GM18858 (cell line): ENCODE data around the gene TBC1D16.

Source experiments
- ATAC-seq: cut with Tn5 transposase; IDR thresholded peaks from one replicate; pipeline ENCODE4 v1.9.1; 2021; ENCODE audit not compliant: unreplicated experiment

TBC1D16 gene

DNA sequence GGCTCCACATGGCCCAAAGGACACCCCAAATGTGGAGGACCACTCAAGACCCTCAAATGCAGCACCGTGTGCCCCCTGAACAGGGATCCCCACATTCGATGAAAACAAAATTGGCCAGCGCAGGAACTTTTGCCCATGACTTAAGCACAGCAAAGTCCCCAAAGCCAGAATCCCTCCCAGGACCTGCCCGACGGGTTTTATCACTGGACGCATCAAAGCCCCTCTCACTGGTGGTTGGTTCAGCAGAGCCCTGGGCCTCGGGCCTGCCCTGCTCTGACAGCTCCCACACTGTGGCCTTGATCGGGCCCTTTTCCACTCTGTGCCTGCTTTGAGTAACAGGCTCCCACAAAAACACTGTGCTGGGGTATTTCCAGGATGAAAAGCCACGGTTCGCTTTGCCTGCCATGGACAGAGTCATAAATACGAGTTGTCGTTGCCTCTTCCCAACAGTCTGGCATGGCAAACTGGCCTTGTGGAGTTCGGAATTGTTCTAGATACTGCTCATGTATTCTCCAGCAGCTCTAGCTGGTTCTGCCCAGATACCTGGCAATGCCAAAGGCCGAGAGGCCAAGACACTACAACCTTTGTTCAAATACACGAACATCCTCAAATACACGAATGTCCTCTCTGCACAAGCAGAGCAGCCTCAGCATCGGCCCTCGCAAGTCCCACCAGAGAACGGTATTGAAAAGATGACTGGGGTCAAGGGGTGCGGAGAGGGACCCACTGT, 46.4 kb downstream of the TBC1D16 start:
- ATAC-seq = no peak

DNA sequence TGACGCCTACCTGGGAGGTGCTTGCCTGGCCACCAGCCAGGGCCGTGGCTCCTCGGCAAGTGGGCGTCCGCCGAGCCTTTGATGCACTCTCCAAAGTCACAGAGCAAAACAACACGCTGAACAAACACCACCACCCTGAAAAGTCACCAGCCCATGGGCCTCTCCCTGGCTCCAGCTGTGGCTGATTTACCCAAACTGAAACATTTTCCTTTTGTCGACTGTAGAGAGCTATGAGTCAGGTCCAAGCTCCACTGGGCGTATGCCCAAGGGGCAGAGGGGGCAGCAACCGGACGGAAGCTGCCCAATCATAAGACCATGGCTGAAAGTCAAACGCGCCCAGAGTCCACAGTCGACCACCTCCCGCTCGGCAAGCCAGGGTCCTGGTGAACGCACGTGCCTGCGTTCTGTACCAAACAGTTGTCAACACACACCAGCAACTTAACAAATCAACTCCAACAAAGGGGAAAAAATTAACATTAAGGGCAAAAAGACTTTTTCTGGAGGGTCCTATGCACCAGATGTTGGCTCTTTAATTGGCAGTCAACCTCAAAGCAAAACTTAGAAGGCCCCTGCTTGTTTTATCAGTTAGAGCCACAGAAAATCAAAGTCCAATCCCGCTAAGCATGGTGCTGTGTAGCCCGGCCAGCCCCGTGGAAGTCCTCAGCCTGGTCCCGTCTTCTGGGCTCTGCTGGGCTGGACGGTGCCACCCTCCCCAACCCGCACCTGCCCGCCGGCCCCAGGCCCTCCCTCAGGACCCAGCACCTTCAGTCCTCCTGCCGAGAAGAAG, 47.3 kb downstream of the TBC1D16 start:
- no peak for ATAC-seq

DNA sequence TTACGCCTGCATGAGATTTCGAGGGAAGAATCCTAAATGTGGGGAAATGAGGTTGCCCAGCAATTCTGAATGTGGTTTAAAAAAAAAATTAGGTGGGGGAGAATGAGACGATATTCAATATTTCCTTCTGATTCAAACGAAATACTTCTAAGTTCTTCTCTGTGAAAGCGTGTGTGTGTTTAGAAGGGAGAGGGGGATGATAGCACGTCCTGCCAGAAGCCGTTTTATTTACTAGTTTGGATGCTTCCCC, 47.8 kb downstream of the TBC1D16 start:
- no peak for ATAC-seq

DNA sequence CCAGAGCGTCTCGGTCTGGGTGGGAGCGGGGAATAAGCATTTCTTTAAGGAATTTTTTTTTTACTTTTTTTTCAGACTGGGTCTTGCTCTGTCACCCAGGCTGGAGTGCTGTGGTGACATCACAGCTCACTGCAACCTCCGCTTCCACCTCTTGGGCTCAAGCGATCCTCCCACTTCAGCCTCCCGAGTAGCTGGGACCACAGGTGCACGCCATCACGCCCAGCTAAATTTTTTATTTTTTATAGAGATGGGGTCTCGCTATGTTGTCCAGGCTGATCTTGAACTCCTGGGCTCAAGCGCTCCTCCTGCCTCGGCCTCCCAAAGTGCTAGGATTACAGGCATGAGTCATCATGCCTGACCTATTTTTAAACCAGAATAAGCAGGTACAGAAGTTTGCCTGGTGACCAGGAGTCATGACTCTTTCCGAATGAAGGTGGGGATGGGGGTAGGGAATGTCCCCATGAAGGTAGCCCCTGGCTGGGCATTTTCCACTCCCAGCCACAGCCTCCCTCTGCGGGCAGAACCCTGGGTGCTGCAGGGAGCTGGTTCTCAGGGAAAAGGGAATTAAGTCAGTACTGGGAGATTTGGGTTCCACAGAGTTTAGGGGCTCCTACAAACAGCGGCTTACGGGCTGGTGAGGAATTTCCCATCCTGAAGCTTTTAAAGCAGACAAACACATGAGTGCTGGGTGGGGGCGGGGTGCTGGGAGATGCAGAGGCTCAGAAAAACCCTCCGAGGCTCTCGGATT, 48.3 kb downstream of the TBC1D16 start:
- ATAC-seq = no peak

DNA sequence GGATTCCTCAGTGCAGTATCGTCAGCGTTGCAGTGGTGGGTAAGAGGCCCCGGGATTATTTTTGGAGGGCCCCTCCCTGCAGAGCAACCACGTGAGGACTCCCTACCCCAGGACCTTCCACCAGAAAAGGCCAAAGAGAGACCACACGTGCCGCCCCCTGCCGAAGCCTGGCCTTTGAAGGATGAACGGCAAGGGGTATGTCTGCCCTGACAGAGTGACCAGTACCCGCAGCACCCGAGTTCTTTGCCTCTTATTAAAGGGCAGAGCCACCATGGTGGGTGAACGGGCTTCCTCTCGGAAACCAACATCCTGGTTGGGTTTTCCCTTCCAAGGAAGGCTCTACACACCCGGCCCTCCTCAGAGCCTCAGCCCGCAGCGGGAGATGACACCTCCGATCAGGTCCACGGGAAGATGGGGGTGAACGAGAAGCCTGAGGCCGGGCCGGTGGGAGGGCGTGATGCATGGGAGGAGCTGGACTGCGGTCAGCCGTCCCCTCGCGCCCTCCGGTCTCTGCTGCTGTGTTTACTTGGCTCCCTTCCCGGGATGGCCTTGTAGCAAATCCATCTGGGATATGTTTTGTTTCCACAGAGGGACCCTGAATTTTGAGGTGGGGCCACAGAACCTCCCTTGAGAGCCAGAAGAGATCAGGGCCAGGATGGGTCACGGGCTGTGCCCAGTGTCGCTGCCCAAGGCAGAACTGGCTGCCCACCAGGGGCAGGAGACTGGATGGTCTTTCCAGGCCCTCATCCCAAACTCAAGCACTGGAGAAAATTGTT, 49.1 kb downstream of the TBC1D16 start:
- ATAC-seq = no peak

DNA sequence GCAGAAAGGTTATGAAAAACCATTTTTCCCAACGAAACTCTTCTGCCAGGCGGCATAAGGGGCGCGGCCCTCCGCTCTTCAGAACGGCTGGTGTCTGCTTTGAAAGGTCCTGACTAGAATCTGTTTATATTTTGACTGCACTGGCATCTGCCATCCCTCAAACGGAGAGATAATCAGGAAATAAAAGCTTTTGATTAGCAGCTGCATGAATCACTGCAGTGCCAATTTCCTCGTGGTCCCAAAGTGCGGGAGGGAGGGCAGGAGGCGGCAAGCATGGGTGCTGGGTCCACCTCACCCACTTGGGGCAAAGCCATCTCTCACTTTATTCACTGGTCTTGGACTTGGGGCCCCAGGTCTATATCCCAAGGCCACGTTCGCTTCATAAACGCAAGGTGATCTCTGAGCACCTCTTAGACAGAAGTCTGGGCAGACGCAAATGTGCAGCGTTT, 49.7 kb downstream of the TBC1D16 start:
- ATAC-seq = no peak

DNA sequence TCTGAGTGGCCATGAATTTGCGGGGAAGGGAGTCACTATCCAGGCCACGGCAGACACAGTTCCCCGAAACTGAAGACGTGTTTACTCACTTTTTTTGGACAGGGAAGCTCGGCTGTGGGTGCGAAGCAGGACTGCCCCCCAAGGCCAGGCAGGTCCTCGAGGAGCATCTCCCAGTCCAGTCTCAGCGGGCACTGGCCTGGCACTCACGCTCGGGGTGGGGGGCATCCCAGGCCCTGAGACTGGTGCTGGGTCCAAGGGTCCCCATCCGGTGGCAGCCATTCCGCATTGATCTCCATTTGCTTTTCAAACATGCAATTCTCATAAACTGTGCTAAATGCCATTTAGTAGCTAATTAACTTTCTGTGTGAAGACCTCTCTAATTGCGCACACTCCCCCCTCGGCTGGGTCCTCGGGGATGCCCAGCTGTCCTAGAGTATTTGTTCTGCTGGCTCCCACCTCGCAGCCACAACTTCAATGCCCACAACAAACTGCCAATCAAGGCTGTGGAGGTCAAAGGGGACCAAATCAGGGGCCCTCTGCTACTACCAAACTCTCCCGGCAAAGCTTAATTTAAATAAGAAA, 50.2 kb downstream of the TBC1D16 start:
- ATAC-seq = no peak

DNA sequence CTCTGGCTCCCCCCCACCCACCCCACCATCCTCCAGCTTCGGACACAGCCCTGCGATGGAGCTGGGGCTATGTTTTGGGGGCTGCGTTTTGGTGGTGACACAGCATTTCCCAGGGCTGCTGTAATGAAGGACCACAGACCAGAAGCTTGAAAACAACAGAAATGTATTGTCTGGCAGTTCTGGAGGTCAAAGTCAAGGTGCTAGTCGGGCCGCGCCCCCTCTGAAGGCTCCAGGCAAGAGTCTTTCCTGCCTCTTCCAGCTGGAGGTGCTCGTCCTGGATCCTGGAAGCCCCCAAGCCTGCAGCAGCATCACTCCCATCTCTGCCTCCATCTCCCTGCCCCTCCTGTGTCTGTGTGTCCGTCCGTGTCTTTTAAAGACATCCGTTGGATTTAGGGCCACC, 50.8 kb downstream of the TBC1D16 start:
- ATAC-seq = no peak

DNA sequence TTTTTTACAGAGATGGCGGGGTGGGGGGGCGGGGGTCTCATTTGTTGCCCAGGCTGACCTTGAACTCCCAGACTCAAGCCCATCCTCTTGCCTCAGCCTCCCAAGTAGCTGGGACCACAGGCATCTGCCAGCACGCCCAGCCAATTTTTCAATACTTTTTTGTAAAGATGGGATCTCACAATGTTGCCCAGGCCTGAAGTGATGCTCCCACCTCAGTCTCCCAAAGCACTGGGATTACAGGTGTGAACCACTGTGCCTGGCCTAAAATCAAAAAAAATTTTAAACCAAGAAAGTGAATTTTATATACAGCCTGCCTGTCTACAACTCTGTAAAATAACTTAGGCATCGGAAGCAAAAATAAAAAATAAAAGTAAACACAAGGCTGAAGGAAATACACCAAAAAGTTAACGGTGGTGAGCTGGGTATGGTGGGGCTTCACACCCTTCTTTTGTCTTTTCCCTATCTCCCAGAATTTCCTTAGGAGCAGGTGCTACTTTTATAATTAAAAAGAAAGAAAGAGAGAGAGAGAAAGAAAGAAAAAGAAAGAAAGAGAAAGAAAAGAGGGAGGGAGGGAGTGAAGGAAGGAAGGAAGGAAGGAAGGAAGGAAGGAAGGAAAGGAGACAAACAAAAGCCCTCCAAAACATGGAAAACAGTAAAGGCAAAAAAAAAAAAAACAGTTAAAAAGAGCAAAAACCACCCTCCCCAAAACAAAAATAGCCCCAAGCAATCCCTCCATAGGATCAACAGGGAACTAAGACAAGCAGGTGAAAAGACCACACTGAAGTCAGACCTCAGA, 51.4 kb downstream of the TBC1D16 start:
- ATAC-seq = no peak

DNA sequence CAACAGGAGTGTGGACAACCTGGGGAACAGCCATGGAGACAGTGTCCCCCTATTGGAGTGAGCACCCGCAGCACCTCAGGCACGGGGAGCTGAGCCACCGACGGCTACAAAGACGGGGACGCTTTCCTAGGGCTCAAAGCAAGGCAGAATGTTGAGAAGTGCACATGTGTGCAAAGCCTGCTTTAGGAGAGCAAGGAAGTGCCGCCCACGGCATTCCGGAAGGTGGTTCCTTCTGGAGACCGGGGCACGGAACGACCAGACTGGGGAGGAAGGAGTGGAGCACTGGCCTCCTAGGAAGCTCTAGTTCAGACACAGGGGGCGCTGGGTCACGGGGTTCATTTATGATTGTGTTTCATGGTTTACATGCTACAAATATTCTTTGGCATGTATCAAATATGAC, 52.2 kb downstream of the TBC1D16 start:
- ATAC-seq = no peak

DNA sequence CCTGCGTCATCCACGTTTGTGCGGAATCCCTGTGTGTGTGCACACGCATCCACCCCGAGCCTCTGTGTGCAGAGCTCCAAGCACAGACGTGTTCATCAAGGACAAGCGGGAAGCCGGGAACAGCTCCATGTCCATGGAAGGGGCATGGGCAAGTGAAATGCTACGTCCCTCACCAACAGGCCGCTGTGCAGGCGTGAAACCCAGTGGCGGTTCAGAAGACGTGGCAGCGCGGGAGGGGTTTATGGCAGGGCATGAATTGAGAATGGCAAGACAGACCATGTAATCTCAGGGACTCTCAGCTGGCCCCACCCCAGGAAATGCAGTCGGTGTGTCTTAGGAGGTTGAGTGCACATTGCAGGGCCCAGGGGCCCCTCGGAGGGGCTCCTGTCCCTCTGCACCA, 52.7 kb downstream of the TBC1D16 start:
- ATAC-seq = no peak

DNA sequence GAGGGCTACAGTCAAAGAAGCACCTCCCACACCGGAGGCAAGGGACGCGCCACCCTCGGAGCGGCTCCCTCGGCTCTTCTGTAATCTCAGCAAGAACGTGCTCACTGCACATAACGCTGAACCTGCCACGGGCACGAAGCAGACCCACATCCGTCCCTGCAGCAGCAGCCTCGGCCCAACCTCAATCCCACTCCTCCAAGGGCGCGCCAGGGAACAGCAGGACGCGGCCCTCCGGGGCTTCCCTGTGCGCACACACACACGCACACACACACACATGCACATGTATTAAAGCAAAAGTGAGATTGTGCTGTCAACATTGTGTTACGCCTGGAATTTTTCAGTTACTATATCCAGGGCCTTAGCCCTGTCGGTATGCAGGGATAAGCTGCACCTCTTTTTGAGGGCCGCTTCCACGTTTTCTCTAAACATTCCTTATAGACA, 54.0 kb downstream of the TBC1D16 start:
- no peak for ATAC-seq

DNA sequence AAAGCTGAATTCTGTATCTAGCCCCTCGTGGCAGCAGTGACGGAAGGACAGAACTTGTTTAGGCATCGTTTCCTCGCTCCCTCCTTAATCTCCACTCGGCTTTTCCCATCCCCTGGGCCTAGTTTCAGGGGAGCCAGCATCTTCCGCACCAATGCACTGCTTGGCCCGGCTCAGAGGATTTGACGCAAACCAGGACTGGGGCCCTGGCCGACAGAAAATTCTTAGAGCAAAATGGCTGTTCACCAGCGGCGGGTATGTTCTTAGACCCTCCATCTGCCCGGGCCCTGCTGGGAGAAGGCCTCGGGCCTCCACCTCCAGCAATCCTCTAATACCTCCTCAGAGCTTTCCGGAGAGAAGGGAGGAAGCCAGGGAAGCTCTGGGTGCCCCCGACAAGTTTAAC, 54.6 kb downstream of the TBC1D16 start:
- ATAC-seq = no peak

DNA sequence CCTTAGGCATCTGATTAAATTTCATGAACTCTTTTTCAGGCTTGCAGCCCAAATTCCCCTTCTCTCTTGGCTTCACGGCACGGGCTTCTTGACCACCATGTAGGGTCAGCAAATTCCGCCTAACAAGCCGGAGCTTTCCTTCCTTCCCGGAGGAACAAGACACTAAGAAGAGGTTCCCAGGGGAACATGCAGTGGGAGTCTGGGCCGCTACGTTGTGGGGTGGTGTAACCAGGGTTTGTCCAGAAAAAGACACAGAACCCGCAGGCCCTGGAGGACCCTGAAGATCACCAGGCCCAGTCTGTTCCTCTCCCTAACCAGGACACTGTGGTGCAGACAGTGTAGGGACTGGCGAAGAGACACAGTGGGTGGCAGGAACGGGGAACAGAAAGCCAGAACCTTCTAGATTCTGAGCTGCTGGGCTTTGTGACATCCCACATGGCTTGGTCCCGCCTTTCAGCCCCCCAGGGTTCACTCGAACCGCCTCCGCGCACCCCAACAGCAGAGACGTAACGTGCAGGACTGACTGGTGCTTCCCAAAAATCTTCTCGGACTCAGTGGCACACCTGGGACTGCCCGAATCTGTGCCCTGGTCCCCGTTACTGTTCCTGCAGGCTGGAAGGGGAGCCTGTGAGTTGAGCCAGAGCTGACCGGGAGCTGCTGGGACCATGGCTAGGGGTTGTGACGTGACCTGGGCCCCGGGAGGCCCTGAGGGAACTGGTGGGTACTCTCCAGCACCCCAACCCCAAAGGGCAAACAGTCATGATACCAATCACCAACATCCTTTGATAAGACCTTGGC, 55.2 kb downstream of the TBC1D16 start:
- ATAC-seq = no peak

DNA sequence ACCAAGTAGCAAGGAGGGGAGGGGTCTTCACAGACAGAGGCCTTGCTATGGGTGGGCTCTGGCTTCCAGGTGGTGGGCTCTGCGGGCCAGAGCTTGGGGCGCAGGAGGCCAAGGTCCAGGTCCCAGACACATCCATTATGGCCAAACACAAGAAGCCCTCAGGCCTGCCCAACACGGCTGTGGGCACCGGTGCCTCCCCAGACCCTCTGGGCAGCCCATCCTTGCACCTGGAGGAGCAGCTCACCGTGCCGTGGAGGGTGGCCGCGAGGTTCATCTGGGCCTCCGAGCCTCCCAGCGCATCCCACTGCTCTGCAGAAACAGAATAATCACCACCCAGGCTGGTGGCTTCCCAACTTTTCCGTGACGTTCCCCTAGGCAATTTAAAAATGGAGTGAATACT, 55.9 kb downstream of the TBC1D16 start:
- ATAC-seq = no peak

DNA sequence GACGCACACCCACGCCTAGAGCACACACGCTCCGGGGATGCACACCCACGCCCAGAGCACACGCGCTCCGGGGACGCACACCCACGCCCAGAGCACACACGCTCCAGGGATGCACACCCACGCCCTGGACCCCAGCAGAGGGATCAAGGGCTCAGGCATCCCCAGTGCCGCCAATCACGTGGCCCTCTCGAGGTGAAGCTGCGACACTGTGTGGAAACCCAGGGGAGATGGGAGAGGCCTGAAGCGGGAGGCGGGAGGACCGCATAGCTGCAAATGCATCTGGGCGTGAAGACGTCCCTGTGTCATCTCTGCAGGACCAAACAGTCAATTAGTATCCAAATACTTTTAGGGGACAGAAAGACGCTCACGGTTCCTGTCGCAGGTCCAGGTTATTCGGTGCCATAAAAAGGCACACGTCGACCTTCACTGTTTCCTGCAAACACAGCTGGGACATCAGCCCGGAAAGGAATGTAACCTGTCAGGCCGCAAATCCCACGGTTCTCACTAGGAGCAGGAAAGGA, 56.4 kb downstream of the TBC1D16 start:
- no peak for ATAC-seq

DNA sequence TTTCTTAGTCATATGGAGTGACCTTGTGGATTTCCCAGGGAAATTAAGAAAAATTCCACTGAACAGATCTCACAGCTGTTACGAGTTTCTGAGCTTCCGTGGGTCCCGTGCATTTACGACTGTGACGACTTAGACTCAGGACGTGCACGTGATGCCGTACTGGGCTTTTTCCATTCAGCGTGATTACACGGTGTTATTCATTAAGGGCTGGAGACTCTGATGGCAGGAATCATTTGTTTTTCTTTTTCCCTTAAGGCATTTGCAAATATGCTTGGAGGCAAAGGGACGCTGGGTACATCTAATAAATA, 57.2 kb downstream of the TBC1D16 start:
- no peak for ATAC-seq

DNA sequence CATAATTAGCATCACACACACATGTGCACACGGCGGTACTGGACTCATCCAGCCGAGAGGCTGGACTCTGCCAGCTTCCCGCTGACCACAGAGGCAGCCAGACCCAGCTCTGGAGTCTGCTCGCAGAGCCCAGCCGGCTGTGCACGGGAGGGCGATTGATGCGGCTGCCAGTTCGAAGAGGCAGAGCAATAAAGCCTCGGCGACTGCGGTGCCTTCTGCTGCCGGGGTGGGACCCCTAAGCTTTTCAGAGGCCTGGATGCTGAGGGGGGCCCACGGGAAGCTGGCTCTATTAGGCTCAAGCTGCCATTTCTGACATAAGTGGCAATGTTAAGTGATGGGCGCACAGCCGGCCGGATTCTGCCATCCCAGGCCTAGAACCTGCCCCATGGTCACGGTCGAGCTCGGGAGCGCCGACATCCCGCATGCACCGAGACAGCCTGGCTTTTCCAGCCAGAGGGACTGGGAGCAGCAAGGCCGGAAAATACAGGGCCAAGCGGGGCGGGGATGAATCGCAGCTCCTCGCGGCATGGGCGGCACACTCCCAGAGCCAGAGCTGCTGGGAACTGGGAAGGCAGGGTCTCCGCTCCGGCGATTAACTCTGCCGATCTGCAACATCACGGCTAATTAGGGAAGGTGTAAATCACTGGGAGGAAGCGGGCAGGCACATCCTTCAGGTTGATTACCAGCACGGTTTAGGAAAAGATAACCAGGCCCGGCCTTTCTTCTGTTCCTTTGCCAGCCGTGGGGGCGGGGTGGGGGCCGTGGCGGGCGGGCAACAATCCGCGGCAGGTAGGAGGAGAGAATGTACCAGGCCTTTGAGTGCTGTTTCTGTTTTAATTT, 57.7 kb downstream of the TBC1D16 start:
- no peak for ATAC-seq
